ENCODE data around the gene PCCA. TPM values are rescaled to one million over a fixed set of nuclear protein-coding genes. Genes with fewer than 3 reads are reported as not detected.

PCCA gene
- total and polyA plus RNA-seq, 2 of the 13 experiments (the other 11 are each of a cell fraction or from before 2014, with no cell fraction given) = 15.0 to 32.2 TPM

DNA sequence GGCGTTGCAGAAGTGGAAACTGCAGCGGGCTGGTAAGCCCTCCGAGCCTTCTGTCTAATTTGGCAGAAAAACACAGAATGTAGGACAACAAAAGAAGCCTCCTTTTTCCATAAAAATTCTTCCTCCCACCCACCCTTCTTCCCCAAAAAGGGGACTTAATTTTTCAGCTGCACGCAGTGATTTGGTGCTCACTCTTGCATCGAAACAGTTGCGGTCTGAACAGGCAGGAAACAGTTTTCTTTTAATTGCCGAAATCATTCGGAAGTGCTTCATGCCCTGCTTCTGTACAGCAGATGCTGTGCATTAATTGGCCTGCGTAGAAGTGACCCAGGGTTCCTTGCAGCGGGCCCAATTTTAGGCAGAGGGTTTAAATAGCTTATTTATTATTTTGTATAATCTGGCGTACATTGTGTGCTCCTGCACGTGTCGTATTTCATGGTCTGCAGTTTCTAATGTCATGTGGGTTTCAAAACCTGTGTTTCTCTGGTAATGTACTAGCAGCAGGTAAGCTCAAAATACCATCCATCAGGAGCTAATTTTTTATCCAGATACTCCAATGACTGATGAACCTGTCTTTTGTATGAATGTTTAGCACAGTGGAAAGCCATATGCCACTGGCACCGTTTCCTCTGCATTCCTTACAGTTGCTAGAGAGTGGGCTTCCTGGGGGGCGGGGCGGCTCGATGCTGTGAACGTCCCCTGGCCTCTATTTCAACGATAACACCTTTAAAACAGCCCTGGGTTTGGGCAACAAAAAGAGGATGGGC lies 433.1 kb downstream of the PCCA start:
- FAIRE-seq (no peak), DNase-seq (ENCODE audit: low spot score) (no peak), ATAC-seq (no peak)
- no peak overlapping the region for H2AFZ ChIP-seq (ENCODE audit: low read length)
- no peaks in the 10 kb centered on the region for H3K79me2 ChIP-seq (ENCODE audit: insufficient read depth, low read length)
- H4K20me1 ChIP-seq (ENCODE audit: insufficient read depth, low read length) = no peaks in the 10 kb centered on the region
- intact Hi-C loops (cut with micrococcal nuclease; ENCODE audit: unreplicated experiment) = no loop called here
- no peaks in the 10 kb centered on the region for H3K27me3 ChIP-seq (ENCODE audit: control insufficient read depth in 1 of 2, insufficient read depth in 2 of 2, low read length in 2 of 2)
- no peak overlapping the region for H3K4me2 ChIP-seq (ENCODE audit: low read depth, low read length)
- WGBS (ENCODE audit: low lambda C conversion rate) = 96% methylated on average over 19 of the region's 19 CpGs
- H3K36me3 ChIP-seq (replicated peaks in 1 of 2; ENCODE audit: control insufficient read depth in 1 of 2, insufficient read depth in 2 of 2, low read length in 2 of 2) = no peaks in the 10 kb centered on the region; a peak in 2 of 5 replicates
- peaks cover 48% of the 10 kb centered on the region for H3K4me1 ChIP-seq (ENCODE audit: insufficient read depth, low read length)
- POLR2A ChIA-PET = no interaction called here
- no peak overlapping the region for H3K4me3 ChIP-seq (replicated peaks in 1 of 3; ENCODE audit: insufficient read depth in 1 of 3, low read depth in 2 of 3, low read length in 3 of 3)
- no peak overlapping the region for H3K27ac ChIP-seq (ENCODE audit: extremely low read length, insufficient read depth, low read length)
- TF ChIP-seq, protein P1, sequence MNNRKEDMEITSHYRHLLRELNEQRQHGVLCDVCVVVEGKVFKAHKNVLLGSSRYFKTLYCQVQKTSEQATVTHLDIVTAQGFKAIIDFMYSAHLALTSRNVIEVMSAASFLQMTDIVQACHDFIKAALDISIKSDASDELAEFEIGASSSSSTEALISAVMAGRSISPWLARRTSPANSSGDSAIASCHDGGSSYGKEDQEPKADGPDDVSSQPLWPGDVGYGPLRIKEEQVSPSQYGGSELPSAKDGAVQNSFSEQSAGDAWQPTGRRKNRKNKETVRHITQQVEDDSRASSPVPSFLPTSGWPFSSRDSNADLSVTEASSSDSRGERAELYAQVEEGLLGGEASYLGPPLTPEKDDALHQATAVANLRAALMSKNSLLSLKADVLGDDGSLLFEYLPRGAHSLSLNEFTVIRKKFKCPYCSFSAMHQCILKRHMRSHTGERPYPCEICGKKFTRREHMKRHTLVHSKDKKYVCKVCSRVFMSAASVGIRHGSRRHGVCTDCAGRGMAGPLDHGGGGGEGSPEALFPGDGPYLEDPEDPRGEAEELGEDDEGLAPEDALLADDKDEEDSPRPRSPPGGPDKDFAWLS (CRISPR knock-in tag; IDR thresholded peaks at IDR 0.05; ENCODE audit: borderline replicate concordance) = no peak
- no peak for TF ChIP-seq KDM5B (CRISPR knock-in tag; IDR thresholded peaks at IDR 0.05; ENCODE audit: borderline replicate concordance)
- no peak for TF ChIP-seq ZNF883 (CRISPR knock-in tag; IDR thresholded peaks at IDR 0.05; ENCODE audit: not compliant biosample characterization)
- TF ChIP-seq ZNF441 (CRISPR knock-in tag; IDR thresholded peaks at IDR 0.05; ENCODE audit: borderline replicate concordance) = no peak
- no peak for TF ChIP-seq RORA (CRISPR knock-in tag; IDR thresholded peaks at IDR 0.05)
- TF ChIP-seq, protein P2, sequence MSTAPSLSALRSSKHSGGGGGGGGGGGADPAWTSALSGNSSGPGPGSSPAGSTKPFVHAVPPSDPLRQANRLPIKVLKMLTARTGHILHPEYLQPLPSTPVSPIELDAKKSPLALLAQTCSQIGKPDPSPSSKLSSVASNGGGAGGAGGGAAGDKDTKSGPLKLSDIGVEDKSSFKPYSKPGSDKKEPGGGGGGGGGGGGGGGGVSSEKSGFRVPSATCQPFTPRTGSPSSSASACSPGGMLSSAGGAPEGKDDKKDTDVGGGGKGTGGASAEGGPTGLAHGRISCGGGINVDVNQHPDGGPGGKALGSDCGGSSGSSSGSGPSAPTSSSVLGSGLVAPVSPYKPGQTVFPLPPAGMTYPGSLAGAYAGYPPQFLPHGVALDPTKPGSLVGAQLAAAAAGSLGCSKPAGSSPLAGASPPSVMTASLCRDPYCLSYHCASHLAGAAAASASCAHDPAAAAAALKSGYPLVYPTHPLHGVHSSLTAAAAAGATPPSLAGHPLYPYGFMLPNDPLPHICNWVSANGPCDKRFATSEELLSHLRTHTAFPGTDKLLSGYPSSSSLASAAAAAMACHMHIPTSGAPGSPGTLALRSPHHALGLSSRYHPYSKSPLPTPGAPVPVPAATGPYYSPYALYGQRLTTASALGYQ (CRISPR knock-in tag; IDR thresholded peaks at IDR 0.05) = no peak
- no peak for TF ChIP-seq NR2F2 (IDR thresholded peaks at IDR 0.05; ENCODE audit: borderline replicate concordance, low read depth)
- no peak for TF ChIP-seq ZNF235 (CRISPR knock-in tag; IDR thresholded peaks at IDR 0.05; ENCODE audit: borderline replicate concordance)
- TF ChIP-seq, protein P3, sequence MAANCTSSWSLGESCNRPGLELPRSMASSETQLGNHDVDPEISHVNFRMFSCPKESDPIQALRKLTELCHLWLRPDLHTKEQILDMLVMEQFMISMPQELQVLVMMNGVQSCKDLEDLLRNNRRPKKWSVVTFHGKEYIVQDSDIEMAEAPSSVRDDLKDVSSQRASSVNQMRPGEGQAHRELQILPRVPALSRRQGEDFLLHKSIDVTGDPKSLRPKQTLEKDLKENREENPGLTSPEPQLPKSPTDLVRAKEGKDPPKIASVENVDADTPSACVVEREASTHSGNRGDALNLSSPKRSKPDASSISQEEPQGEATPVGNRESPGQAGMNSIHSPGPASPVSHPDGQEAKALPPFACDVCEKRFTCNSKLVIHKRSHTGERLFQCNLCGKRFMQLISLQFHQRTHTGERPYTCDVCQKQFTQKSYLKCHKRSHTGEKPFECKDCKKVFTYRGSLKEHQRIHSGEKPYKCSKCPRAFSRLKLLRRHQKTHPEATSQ (CRISPR knock-in tag; IDR thresholded peaks at IDR 0.05; ENCODE audit: borderline replicate concordance) = no peak
- no peak for TF ChIP-seq KLF16 (CRISPR knock-in tag; IDR thresholded peaks at IDR 0.05)
- no peak for TF ChIP-seq ZNF775 (CRISPR knock-in tag; IDR thresholded peaks at IDR 0.05; ENCODE audit: borderline replicate concordance)
- no peak for TF ChIP-seq TBP (CRISPR knock-in tag; IDR thresholded peaks at IDR 0.05)
- TF ChIP-seq AHR (CRISPR knock-in tag; IDR thresholded peaks at IDR 0.05) = no peak
- no peak for TF ChIP-seq MED13 (CRISPR knock-in tag; IDR thresholded peaks at IDR 0.05)
- TF ChIP-seq AGO1 (IDR thresholded peaks at IDR 0.05; ENCODE audit: low read depth, low read length, poor library complexity, severe bottlenecking) = no peak
- TF ChIP-seq PITX1 (CRISPR knock-in tag; IDR thresholded peaks at IDR 0.05) = no peak
- no peak for TF ChIP-seq LCORL (IDR thresholded peaks at IDR 0.05)
- TF ChIP-seq LCORL (CRISPR knock-in tag; IDR thresholded peaks at IDR 0.05) = no peak
- TF ChIP-seq, protein P4, sequence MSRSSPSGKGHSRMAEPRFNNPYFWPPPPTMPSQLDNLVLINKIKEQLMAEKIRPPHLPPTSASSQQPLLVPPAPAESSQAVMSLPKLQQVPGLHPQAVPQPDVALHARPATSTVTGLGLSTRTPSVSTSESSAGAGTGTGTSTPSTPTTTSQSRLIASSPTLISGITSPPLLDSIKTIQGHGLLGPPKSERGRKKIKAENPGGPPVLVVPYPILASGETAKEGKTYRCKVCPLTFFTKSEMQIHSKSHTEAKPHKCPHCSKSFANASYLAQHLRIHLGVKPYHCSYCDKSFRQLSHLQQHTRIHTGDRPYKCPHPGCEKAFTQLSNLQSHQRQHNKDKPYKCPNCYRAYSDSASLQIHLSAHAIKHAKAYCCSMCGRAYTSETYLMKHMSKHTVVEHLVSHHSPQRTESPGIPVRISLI (CRISPR knock-in tag; IDR thresholded peaks at IDR 0.05; ENCODE audit: borderline replicate concordance) = no peak
- H3K9ac ChIP-seq (ENCODE audit: insufficient read depth, low read depth, low read length) = no peak overlapping the region
- H3K9me3 ChIP-seq (ENCODE audit: low read length) = no peaks in the 10 kb centered on the region
- BruUV-seq (replicated peaks) = no TSS peak
- in situ Hi-C loops (cut with HindIII; ENCODE audit: extremely low pct_ligation_motif_present, low pct_unique_long_range_greater_than_20kb) = no loop called here
- CTCF ChIA-PET (ENCODE audit: low intra/inter-chr PET ratio, low total read pairs) = no interaction called here
